Measurements from ENCODE around the gene CD81. TPM values are rescaled to one million over a fixed set of nuclear protein-coding genes. Genes with fewer than 3 reads are reported as not detected.
"Not testable (repeated sequence)": the region's sequence is repeated elsewhere in the genome, so short reads cannot be mapped to it uniquely, and the experiment has no call there.

CD81 gene
- total and polyA plus RNA-seq, 2 experiments from 2014 or later, result 88.6 to 290 TPM

DNA sequence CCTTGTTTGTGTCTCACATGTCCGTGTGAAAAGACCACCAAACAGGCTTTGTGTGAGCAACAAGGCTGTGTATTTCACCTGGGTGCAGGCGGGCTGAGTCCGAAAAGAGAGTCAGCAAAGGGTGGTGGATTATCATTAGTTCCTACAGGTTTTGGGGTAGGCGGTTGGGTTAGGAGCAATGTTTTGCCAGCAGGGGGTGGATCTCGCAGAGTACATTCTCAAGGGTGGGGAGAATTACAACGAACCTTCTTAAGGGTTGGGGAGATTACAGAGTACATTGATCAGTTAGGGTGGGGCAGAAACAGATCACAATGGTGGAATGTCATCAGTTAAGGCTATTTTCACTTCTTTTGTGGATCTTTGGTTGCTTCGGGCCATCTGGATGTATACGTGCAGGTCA, 38.4 kb upstream of the CD81 start:
- H4K20me1 ChIP-seq (replicated peaks; ENCODE audit: insufficient read depth); ATAC-seq; H3K9me3 Mint-ChIP-seq; H3K4me3 Mint-ChIP-seq; H3K27me3 ChIP-seq (ENCODE audit: insufficient read depth); H3K4me3 ChIP-seq; H3K4me2 ChIP-seq; H3K9me2 ChIP-seq (ENCODE audit: insufficient read depth); H3F3A ChIP-seq (replicated peaks; ENCODE audit: low read depth); H3K36me3 Mint-ChIP-seq (ENCODE audit: low read depth); H3K27me3 Mint-ChIP-seq (ENCODE audit: insufficient read depth, low read depth, poor library complexity); H3K79me2 ChIP-seq (replicated peaks; ENCODE audit: insufficient read depth); H2AFZ ChIP-seq; H3K36me3 ChIP-seq (ENCODE audit: insufficient read depth): not testable (repeated sequence)
- 0 out of 2 replicates have a peak overlapping the region, but pooled peaks have one; percentile 42 for H3K27ac ChIP-seq (ENCODE audit: low read depth)
- peaks cover 17% of the 10 kb centered on the region for H3K4me1 Mint-ChIP-seq
- peaks cover 12% of the 10 kb centered on the region; the same call in 1 of the 2 replicates for H3K4me1 ChIP-seq (ENCODE audit: insufficient read depth)
- peak; percentile 37 for DNase-seq (ENCODE audit: low spot score)
- H3K27ac Mint-ChIP-seq, result peak overlapping the region; percentile 22
- TF ChIP-seq CTCF (conservative IDR thresholded peaks at IDR 0.05; ENCODE audit: low read depth in 2 of 2), result 0 out of 4 replicates have a peak, but pooled peaks of 1 of the 2 experiments have one; percentile 5

GRCh38 chr11:2342557-2342956, 34.6 kb upstream of the CD81 start:
- H3K4me2 ChIP-seq, result no peak overlapping the region
- no peaks in the 10 kb centered on the region for H4K20me1 ChIP-seq (replicated peaks; ENCODE audit: insufficient read depth)
- peaks cover 2% of the 10 kb centered on the region; the same call in 1 of the 3 replicates for H3K36me3 Mint-ChIP-seq (ENCODE audit: low read depth)
- no peak overlapping the region for H3K27ac ChIP-seq (ENCODE audit: low read depth)
- no peak overlapping the region for H3K4me3 Mint-ChIP-seq
- ATAC-seq (no peak), DNase-seq (ENCODE audit: low spot score) (no peak)
- no peak overlapping the region for H3K27ac Mint-ChIP-seq
- peaks cover 12% of the 10 kb centered on the region; the same call in 1 of the 2 replicates for H3K4me1 ChIP-seq (ENCODE audit: insufficient read depth)
- no peaks in the 10 kb centered on the region; the same call in 1 of the 2 replicates for H3K36me3 ChIP-seq (ENCODE audit: insufficient read depth)
- H3K9me3 Mint-ChIP-seq, result peaks cover 26% of the 10 kb centered on the region
- H3K4me1 Mint-ChIP-seq, result peaks cover 17% of the 10 kb centered on the region
- no peaks in the 10 kb centered on the region for H3F3A ChIP-seq (replicated peaks; ENCODE audit: low read depth)
- H2AFZ ChIP-seq, result no peak overlapping the region
- H3K9me2 ChIP-seq (ENCODE audit: insufficient read depth), result 0 out of 2 replicates have a peak, but pooled peaks cover 5% of the 10 kb centered on the region
- H3K27me3 Mint-ChIP-seq (ENCODE audit: insufficient read depth, low read depth, poor library complexity), result peaks cover 6% of the 10 kb centered on the region
- no peaks in the 10 kb centered on the region for H3K27me3 ChIP-seq (ENCODE audit: insufficient read depth)
- no peak overlapping the region for H3K4me3 ChIP-seq
- no peaks in the 10 kb centered on the region for H3K79me2 ChIP-seq (replicated peaks; ENCODE audit: insufficient read depth)
- TF ChIP-seq, protein P1, sequence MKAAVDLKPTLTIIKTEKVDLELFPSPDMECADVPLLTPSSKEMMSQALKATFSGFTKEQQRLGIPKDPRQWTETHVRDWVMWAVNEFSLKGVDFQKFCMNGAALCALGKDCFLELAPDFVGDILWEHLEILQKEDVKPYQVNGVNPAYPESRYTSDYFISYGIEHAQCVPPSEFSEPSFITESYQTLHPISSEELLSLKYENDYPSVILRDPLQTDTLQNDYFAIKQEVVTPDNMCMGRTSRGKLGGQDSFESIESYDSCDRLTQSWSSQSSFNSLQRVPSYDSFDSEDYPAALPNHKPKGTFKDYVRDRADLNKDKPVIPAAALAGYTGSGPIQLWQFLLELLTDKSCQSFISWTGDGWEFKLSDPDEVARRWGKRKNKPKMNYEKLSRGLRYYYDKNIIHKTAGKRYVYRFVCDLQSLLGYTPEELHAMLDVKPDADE (IDR thresholded peaks at IDR 0.05), result no peak
- TF ChIP-seq JUNB (IDR thresholded peaks at IDR 0.05; ENCODE audit: unreplicated experiment) (no peak), CTCF (conservative IDR thresholded peaks at IDR 0.05; ENCODE audit: low read depth in 2 of 2) (no peak), ZNF114 (CRISPR knock-in tag; IDR thresholded peaks at IDR 0.05) (no peak), POLR2AphosphoS5 (IDR thresholded peaks at IDR 0.05; ENCODE audit: low read depth) (no peak), STAT1 (IDR thresholded peaks at IDR 0.05; ENCODE audit: unreplicated experiment) (no peak), CREB1 (CRISPR knock-in tag; IDR thresholded peaks at IDR 0.05; ENCODE audit: low read depth) (no peak), EZH2phosphoT487 (IDR thresholded peaks at IDR 0.05; ENCODE audit: unreplicated experiment) (no peak), ZNF331 (CRISPR knock-in tag; IDR thresholded peaks at IDR 0.05; ENCODE audit: low read depth) (no peak)
- TF ChIP-seq, protein P2, sequence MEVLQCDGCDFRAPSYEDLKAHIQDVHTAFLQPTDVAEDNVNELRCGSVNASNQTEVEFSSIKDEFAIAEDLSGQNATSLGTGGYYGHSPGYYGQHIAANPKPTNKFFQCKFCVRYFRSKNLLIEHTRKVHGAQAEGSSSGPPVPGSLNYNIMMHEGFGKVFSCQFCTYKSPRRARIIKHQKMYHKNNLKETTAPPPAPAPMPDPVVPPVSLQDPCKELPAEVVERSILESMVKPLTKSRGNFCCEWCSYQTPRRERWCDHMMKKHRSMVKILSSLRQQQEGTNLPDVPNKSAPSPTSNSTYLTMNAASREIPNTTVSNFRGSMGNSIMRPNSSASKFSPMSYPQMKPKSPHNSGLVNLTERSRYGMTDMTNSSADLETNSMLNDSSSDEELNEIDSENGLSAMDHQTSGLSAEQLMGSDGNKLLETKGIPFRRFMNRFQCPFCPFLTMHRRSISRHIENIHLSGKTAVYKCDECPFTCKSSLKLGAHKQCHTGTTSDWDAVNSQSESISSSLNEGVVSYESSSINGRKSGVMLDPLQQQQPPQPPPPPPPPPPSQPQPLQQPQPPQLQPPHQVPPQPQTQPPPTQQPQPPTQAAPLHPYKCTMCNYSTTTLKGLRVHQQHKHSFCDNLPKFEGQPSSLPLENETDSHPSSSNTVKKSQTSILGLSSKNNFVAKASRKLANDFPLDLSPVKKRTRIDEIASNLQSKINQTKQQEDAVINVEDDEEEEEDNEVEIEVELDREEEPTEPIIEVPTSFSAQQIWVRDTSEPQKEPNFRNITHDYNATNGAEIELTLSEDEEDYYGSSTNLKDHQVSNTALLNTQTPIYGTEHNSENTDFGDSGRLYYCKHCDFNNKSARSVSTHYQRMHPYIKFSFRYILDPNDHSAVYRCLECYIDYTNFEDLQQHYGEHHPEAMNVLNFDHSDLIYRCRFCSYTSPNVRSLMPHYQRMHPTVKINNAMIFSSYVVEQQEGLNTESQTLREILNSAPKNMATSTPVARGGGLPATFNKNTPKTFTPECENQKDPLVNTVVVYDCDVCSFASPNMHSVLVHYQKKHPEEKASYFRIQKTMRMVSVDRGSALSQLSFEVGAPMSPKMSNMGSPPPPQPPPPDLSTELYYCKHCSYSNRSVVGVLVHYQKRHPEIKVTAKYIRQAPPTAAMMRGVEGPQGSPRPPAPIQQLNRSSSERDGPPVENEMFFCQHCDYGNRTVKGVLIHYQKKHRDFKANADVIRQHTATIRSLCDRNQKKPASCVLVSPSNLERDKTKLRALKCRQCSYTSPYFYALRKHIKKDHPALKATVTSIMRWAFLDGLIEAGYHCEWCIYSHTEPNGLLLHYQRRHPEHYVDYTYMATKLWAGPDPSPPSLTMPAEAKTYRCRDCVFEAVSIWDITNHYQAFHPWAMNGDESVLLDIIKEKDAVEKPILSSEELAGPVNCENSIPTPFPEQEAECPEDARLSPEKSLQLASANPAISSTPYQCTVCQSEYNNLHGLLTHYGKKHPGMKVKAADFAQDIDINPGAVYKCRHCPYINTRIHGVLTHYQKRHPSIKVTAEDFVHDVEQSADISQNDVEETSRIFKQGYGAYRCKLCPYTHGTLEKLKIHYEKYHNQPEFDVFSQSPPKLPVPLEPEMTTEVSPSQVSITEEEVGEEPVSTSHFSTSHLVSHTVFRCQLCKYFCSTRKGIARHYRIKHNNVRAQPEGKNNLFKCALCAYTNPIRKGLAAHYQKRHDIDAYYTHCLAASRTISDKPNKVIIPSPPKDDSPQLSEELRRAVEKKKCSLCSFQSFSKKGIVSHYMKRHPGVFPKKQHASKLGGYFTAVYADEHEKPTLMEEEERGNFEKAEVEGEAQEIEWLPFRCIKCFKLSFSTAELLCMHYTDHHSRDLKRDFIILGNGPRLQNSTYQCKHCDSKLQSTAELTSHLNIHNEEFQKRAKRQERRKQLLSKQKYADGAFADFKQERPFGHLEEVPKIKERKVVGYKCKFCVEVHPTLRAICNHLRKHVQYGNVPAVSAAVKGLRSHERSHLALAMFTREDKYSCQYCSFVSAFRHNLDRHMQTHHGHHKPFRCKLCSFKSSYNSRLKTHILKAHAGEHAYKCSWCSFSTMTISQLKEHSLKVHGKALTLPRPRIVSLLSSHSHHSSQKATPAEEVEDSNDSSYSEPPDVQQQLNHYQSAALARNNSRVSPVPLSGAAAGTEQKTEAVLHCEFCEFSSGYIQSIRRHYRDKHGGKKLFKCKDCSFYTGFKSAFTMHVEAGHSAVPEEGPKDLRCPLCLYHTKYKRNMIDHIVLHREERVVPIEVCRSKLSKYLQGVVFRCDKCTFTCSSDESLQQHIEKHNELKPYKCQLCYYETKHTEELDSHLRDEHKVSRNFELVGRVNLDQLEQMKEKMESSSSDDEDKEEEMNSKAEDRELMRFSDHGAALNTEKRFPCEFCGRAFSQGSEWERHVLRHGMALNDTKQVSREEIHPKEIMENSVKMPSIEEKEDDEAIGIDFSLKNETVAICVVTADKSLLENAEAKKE (CRISPR knock-in tag; IDR thresholded peaks at IDR 0.05), result no peak
